CD14-positive monocyte (primary cell): ENCODE data around the gene FMNL3. TPM values are rescaled to one million over a fixed set of nuclear protein-coding genes. Genes with fewer than 3 reads are reported as not detected.

Experiments
- DNase-seq, 3 donors: peaks; one replicate each; pipeline ENCODE4 v3.0.0-alpha.2; 2011 to 2022
- H2AFZ ChIP-seq: 2 replicates; pipeline ENCODE4 v1.6.0; 2012; ENCODE audit warnings: mild to moderate bottlenecking, low read depth, low read length, inconsistent platforms; ENCODE audit not compliant: insufficient read depth, poor library complexity, severe bottlenecking
- H3K27ac ChIP-seq, 2 donors: 1 replicate in 1 of 2; 2 replicates in 1 of 2; pipeline ENCODE4 v1.5.1; 2012 to 2013; ENCODE audit warnings: low read length in 2 of 2, control low read depth in 1 of 2, inconsistent platforms in 1 of 2, low read depth in 1 of 2, mild to moderate bottlenecking in 1 of 2
- H3K27me3 ChIP-seq, 2 donors: one replicate each; pipeline versions ENCODE4 v1.6.0 to v1.6.1; 2011 to 2013; ENCODE audit warnings: low read length in 2 of 2; ENCODE audit not compliant: control insufficient read depth in 2 of 2, insufficient read depth in 2 of 2
- H3K36me3 ChIP-seq, 2 donors: replicated peaks in 1 of 2; 1 replicate in 1 of 2; 2 replicates in 1 of 2; pipeline versions ENCODE4 v1.5.1 to v1.6.1; 2012 to 2013; ENCODE audit warnings: low read length in 2 of 2, control low read depth in 1 of 2, inconsistent platforms in 1 of 2, mild to moderate bottlenecking in 1 of 2; ENCODE audit not compliant: insufficient read depth in 2 of 2, control insufficient read depth in 1 of 2
- H3K4me1 ChIP-seq, 2 donors: 1 replicate in 1 of 2; 2 replicates in 1 of 2; pipeline versions ENCODE4 v1.5.1 to v1.6.1; 2012 to 2013; ENCODE audit warnings: low read length in 2 of 2, control low read depth in 1 of 2, inconsistent platforms in 1 of 2, mild to moderate bottlenecking in 1 of 2, moderate library complexity in 1 of 2; ENCODE audit not compliant: insufficient read depth in 2 of 2, control insufficient read depth in 1 of 2
- H3K4me2 ChIP-seq: replicated peaks from 2 replicates; pipeline ENCODE3; 2012; ENCODE audit warnings: low read length, moderate library complexity, mild to moderate bottlenecking; ENCODE audit not compliant: poor library complexity, severe bottlenecking; ENCODE audit errors: extremely low read depth
- H3K4me3 ChIP-seq, 3 experiments: fragments of 200-600 bp in 1 of 3; sonication (generic) in 1 of 3; replicated peaks in 1 of 3; 1 replicate in 2 of 3; 2 replicates in 1 of 3; pipeline ENCODE4 v1.5.1; 2011 to 2013; ENCODE audit warnings: low read length in 3 of 3, mild to moderate bottlenecking in 3 of 3, control low read depth in 2 of 3, low read depth in 2 of 3, inconsistent platforms in 1 of 3, moderate library complexity in 1 of 3
- H3K79me2 ChIP-seq: 2 replicates; pipeline ENCODE4 v1.6.0; 2012; ENCODE audit warnings: mild to moderate bottlenecking, control low read depth, inconsistent platforms, low read length, moderate library complexity; ENCODE audit not compliant: insufficient read depth
- H3K9ac ChIP-seq: 2 replicates; pipeline ENCODE4 v1.6.0; 2017; ENCODE audit warnings: low read length, mild to moderate bottlenecking; ENCODE audit not compliant: insufficient read depth, poor library complexity, severe bottlenecking
- H3K9me3 ChIP-seq, 2 donors: replicated peaks in 1 of 2; 1 replicate in 1 of 2; 2 replicates in 1 of 2; pipeline versions ENCODE4 v1.5.1 to v1.6.1; 2012 to 2013; ENCODE audit warnings: low read length in 2 of 2, control low read depth in 1 of 2; ENCODE audit not compliant: control insufficient read depth in 1 of 2, insufficient read depth in 1 of 2
- H4K20me1 ChIP-seq: 2 replicates; pipeline ENCODE4 v1.6.0; 2012; ENCODE audit warnings: mild to moderate bottlenecking, low read length, control low read depth, moderate library complexity; ENCODE audit not compliant: insufficient read depth
- H3K27ac Mint-ChIP-seq, 7 donors: one replicate each; pipeline ENCODE4 v1.8.0; 2020; ENCODE audit warnings: mild to moderate bottlenecking in 7 of 7, mixed read lengths in 7 of 7, moderate library complexity in 6 of 7, inconsistent platforms in 2 of 7
- H3K27me3 Mint-ChIP-seq, 3 donors: one replicate each; pipeline ENCODE4 v1.8.0; 2021 to 2022; ENCODE audit warnings: low read depth in 3 of 3, mild to moderate bottlenecking in 3 of 3, mixed read lengths in 3 of 3, moderate library complexity in 3 of 3, inconsistent platforms in 1 of 3
- H3K36me3 Mint-ChIP-seq, 2 donors: one replicate each; pipeline ENCODE4 v1.8.0; 2020; ENCODE audit warnings: mixed read lengths in 2 of 2, inconsistent platforms in 1 of 2, mild to moderate bottlenecking in 1 of 2
- H3K4me1 Mint-ChIP-seq: one replicate; pipeline ENCODE4 v1.8.0; 2020; ENCODE audit warnings: mild to moderate bottlenecking, mixed read lengths
- H3K4me3 Mint-ChIP-seq, 2 donors: one replicate each; pipeline ENCODE4 v1.8.0; 2020; ENCODE audit warnings: mild to moderate bottlenecking in 2 of 2, mixed read lengths in 2 of 2, moderate library complexity in 1 of 2
- H3K9me3 Mint-ChIP-seq, 7 donors: one replicate each; pipeline ENCODE4 v1.8.0; 2020 to 2022; ENCODE audit warnings: mixed read lengths in 7 of 7, mild to moderate bottlenecking in 6 of 7, moderate library complexity in 6 of 7, inconsistent platforms in 2 of 7
- CTCF ChIP-seq: fragments of 200-600 bp; IDR thresholded peaks from one replicate; pipeline ENCODE4 v1.8.0; 2022; ENCODE audit warnings: antibody characterized with exemption, mild to moderate bottlenecking
- WGBS: methylation state at CpG from one replicate; pipeline ENCODE4 v1.1.5; 2013; ENCODE audit warnings: missing lambda C conversion rate; ENCODE audit not compliant: insufficient coverage; 5-methylcytosine and 5-hydroxymethylcytosine counted together
- intact Hi-C, 2 donors: fragments of 100-400 bp; cut with micrococcal nuclease; formaldehyde crosslinking; loops; one replicate each; pipeline versions ENCODE4 v1.15.0 to v1.15.1; 2023
- polyA plus RNA-seq, 3 donors: library from polyadenylated mRNA; depleted of rRNA in 1 of 3; unstranded in 2 of 3; stranded (reverse) in 1 of 3; fragments of 300-500 nt in 2 of 3; fragments of >200 nt in 1 of 3; fragmentation: Illumina TruSeq in 2 of 3; gene quantifications; 1 replicate in 2 of 3; 2 replicates in 1 of 3; pipeline ENCODE4 v1.2.3, GENCODE V29; 2012 to 2021

The FMNL3 gene
- polyA plus RNA-seq, 3 donors, result 1.5 to 5.4 (median 1.7) TPM

GRCh38 chr12:49666176-49666575 lies 41.0 kb downstream of the FMNL3 start:
- Histone ChIP-seq H3K27ac (no peak overlapping the region), H3K4me3 (no peak overlapping the region), H3K27me3 (no peaks in the 10 kb centered on the region), H2AFZ (no peak overlapping the region), H4K20me1 (no peaks in the 10 kb centered on the region), H3K9me3 (no peaks in the 10 kb centered on the region), H3K4me1 (peaks cover 49 to 55% of the 10 kb centered on the region in 2 donors), H3K9ac (no peak overlapping the region), H3K79me2 (no peaks in the 10 kb centered on the region), H3K4me2 (no peak overlapping the region), H3K36me3 (no peaks in the 10 kb centered on the region)
- no CpG with 5 or more reads among the region's 4 CpGs for WGBS
- H3K4me1 Mint-ChIP-seq, result peaks cover 58% of the 10 kb centered on the region
- peaks cover 0 to 6% (median 1%) of the 10 kb centered on the region in 3 donors for H3K27me3 Mint-ChIP-seq
- intact Hi-C loops, result no loop called here
- H3K9me3 Mint-ChIP-seq, result peaks cover 0 to 3% (median 0%) of the 10 kb centered on the region in 7 donors
- TF ChIP-seq CTCF, result no peak
- peaks cover 8 to 19% of the 10 kb centered on the region in 2 donors for H3K36me3 Mint-ChIP-seq
- H3K27ac Mint-ChIP-seq, result peak overlapping the region in 1 of 7 donors; percentile 8
- H3K4me3 Mint-ChIP-seq, result no peak overlapping the region
- DNase-seq, result no peak

DNA sequence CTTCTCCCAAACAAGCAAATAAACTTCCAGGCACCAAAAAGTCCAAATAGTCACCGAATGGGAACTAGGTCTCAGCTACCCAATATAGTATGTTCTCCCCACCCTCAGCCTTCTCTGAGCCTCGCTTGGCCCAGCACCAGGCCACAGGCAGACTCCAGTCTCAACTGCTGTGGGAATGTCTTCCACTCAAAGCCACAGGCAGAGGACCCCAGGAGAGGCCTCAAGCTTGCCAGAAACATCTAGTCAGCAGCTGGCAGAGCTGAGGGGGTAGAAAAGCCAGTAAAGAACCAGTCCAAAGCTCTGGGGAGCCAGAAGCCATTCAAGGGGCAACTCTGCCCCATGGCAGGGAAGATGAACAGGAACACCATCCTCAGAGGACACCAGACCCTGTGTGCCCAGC lies 41.8 kb downstream of the FMNL3 start:
- Mint-ChIP-seq H3K4me3 (no peak overlapping the region), H3K4me1 (peaks cover 58% of the 10 kb centered on the region), H3K9me3 (peaks cover 0 to 3% (median 0%) of the 10 kb centered on the region in 7 donors), H3K27me3 (peaks cover 0 to 6% (median 1%) of the 10 kb centered on the region in 3 donors), H3K36me3 (peaks cover 8 to 23% of the 10 kb centered on the region in 2 donors), H3K27ac (peak overlapping the region in 1 of 7 donors; percentile 47)
- WGBS, result 36% methylated on average over 2 of the region's 2 CpGs
- intact Hi-C loops, result no loop called here
- Histone ChIP-seq H3K27me3 (no peaks in the 10 kb centered on the region), H3K4me3 (no peak overlapping the region), H3K79me2 (no peaks in the 10 kb centered on the region), H2AFZ (no peak overlapping the region), H3K4me1 (peaks cover 48 to 54% of the 10 kb centered on the region in 2 donors), H3K36me3 (no peaks in the 10 kb centered on the region), H4K20me1 (no peaks in the 10 kb centered on the region), H3K9me3 (no peaks in the 10 kb centered on the region), H3K27ac (no peak overlapping the region), H3K9ac (no peak overlapping the region), H3K4me2 (no peak overlapping the region)
- TF ChIP-seq CTCF, result no peak
- DNase-seq, result no peak
